ENCODE data around the gene MXI1.
A peak's percentile ranks its signal among the peaks of the same experiment; 100 is the strongest.

Gene MXI1

GRCh38 chr10:110218632-110219031 lies 11.2 kb downstream of the MXI1 start:
- no peaks in the 10 kb centered on the region for H3K36me3 ChIP-seq (ENCODE audit: control insufficient read depth in 1 of 2, insufficient read depth in 2 of 2, low read length in 2 of 2)
- no peak overlapping the region for H3K4me3 ChIP-seq (ENCODE audit: low read depth in 1 of 2, low read length in 2 of 2)
- no peak overlapping the region for H3K27ac ChIP-seq (ENCODE audit: low read length)
- peaks cover 26 to 53% of the 10 kb centered on the region in 2 donors for H3K4me1 ChIP-seq (ENCODE audit: control insufficient read depth in 1 of 2, insufficient read depth in 2 of 2, low read length in 2 of 2)
- no peaks in the 10 kb centered on the region for H3K9me3 ChIP-seq (ENCODE audit: control insufficient read depth in 1 of 2, low read length in 2 of 2)
- H3K27me3 ChIP-seq (ENCODE audit: low read depth, low read length) = no peaks in the 10 kb centered on the region

- H3K4me1 ChIP-seq (ENCODE audit: control insufficient read depth in 1 of 2, insufficient read depth in 2 of 2, low read length in 2 of 2) = peaks cover 26 to 42% of the 10 kb centered on the region in 2 donors
Measured at GRCh38 chr10:110219884-110220283, 12.5 kb downstream of the MXI1 start.

GRCh38 chr10:110220398-110220797 lies 13.0 kb downstream of the MXI1 start:
- no peak overlapping the region for H3K4me3 ChIP-seq (ENCODE audit: low read depth in 1 of 2, low read length in 2 of 2)
- peaks cover 26 to 43% of the 10 kb centered on the region in 2 donors for H3K4me1 ChIP-seq (ENCODE audit: control insufficient read depth in 1 of 2, insufficient read depth in 2 of 2, low read length in 2 of 2)
- H3K9me3 ChIP-seq (ENCODE audit: control insufficient read depth in 1 of 2, low read length in 2 of 2) = no peaks in the 10 kb centered on the region
- H3K27me3 ChIP-seq (ENCODE audit: low read depth, low read length) = no peaks in the 10 kb centered on the region
- peak overlapping the region; percentile 86 for H3K27ac ChIP-seq (ENCODE audit: low read length)
- no peaks in the 10 kb centered on the region for H3K36me3 ChIP-seq (ENCODE audit: control insufficient read depth in 1 of 2, insufficient read depth in 2 of 2, low read length in 2 of 2)

More at GRCh38 chr10:110219884-110220283, 12.5 kb downstream of the MXI1 start:
- H3K4me3 ChIP-seq (ENCODE audit: low read depth in 1 of 2, low read length in 2 of 2) = no peak overlapping the region
- H3K9me3 ChIP-seq (ENCODE audit: control insufficient read depth in 1 of 2, low read length in 2 of 2) = no peaks in the 10 kb centered on the region
- no peaks in the 10 kb centered on the region for H3K27me3 ChIP-seq (ENCODE audit: low read depth, low read length)
- peak overlapping the region; percentile 16 for H3K27ac ChIP-seq (ENCODE audit: low read length)
- no peaks in the 10 kb centered on the region for H3K36me3 ChIP-seq (ENCODE audit: control insufficient read depth in 1 of 2, insufficient read depth in 2 of 2, low read length in 2 of 2)

- peaks cover 26 to 37% of the 10 kb centered on the region in 2 donors for H3K4me1 ChIP-seq (ENCODE audit: control insufficient read depth in 1 of 2, insufficient read depth in 2 of 2, low read length in 2 of 2)
- H3K9me3 ChIP-seq (ENCODE audit: control insufficient read depth in 1 of 2, low read length in 2 of 2) = no peaks in the 10 kb centered on the region
- no peaks in the 10 kb centered on the region for H3K27me3 ChIP-seq (ENCODE audit: low read depth, low read length)
- no peaks in the 10 kb centered on the region for H3K36me3 ChIP-seq (ENCODE audit: control insufficient read depth in 1 of 2, insufficient read depth in 2 of 2, low read length in 2 of 2)
- peak overlapping the region; percentile 86 for H3K27ac ChIP-seq (ENCODE audit: low read length)
- peak overlapping the region; percentile 1 to 66 for H3K4me3 ChIP-seq (ENCODE audit: low read depth in 1 of 2, low read length in 2 of 2)
Measured at GRCh38 chr10:110221044-110221720, 13.8 kb downstream of the MXI1 start.

DNA sequence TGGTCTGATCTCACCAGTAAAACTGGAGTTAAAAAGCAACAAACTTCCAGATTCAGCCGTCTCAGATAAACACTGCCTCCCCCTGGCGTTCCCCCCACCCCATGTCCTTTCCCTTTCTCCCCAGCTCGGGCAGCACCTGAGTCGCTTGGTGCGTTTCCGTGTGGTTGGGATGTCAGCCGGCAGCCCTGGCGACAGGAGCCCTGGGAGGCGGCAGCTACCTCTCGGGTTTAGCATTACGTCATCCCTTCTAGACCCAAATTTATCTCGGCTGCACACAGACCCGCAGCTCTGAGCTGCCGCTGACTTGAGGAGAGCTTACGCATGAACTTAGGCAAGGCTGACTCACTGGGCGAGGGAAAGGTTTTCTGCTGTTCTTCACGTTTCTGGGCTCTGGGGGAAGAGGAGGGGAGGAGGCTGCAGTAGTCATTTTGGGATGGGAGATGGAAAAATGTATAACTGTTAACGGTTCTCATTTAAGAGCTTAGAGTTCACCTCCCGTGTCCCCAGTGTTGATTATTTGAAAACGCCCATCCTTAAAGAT lies 14.4 kb downstream of the MXI1 start:
- no peaks in the 10 kb centered on the region for H3K9me3 ChIP-seq (ENCODE audit: control insufficient read depth in 1 of 2, low read length in 2 of 2)
- H3K36me3 ChIP-seq (ENCODE audit: control insufficient read depth in 1 of 2, insufficient read depth in 2 of 2, low read length in 2 of 2) = no peaks in the 10 kb centered on the region
- no peaks in the 10 kb centered on the region for H3K27me3 ChIP-seq (ENCODE audit: low read depth, low read length)
- peaks cover 25 to 37% of the 10 kb centered on the region in 2 donors for H3K4me1 ChIP-seq (ENCODE audit: control insufficient read depth in 1 of 2, insufficient read depth in 2 of 2, low read length in 2 of 2)
- peak overlapping the region; percentile 1 to 66 for H3K4me3 ChIP-seq (ENCODE audit: low read depth in 1 of 2, low read length in 2 of 2)
- peak overlapping the region; percentile 86 for H3K27ac ChIP-seq (ENCODE audit: low read length)

DNA sequence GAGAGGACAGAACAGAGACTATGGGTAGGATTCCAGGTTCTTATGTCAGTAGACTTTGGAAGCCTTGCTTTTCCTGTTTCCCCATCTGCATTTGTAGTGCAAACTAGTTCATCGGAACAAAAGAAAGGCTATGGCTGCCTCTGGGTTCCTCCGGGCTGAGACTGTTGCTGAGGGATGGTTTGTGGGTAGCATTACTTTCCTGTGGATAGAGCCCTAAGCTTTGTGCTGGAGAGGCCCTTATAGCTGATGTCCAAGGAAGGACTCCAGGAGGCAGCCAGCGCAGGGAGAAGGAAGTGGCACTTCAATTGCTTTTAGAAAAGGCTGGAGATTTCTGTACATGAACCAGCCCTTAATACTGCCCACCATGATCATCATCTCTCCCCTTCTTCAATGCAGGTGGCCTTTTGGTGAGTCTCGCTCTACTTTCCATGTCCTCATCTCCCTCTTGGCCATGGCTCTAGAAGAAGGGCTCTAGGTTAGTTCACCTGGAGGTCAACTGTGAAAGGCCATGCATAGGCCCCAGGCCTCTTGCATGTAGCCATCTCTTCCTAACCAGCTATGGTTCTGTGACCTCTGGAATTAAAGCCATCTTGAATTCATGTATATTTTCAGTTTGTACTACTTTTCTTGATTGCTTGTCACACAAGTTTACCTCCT lies 15.4 kb downstream of the MXI1 start:
- peak overlapping the region; percentile 86 for H3K27ac ChIP-seq (ENCODE audit: low read length)
- H3K4me3 ChIP-seq (ENCODE audit: low read depth in 1 of 2, low read length in 2 of 2) = peak overlapping the region in 1 of 2 donors; percentile 1
- H3K27me3 ChIP-seq (ENCODE audit: low read depth, low read length) = no peaks in the 10 kb centered on the region
- H3K36me3 ChIP-seq (ENCODE audit: control insufficient read depth in 1 of 2, insufficient read depth in 2 of 2, low read length in 2 of 2) = no peaks in the 10 kb centered on the region
- H3K9me3 ChIP-seq (ENCODE audit: control insufficient read depth in 1 of 2, low read length in 2 of 2) = no peaks in the 10 kb centered on the region
- H3K4me1 ChIP-seq (ENCODE audit: control insufficient read depth in 1 of 2, insufficient read depth in 2 of 2, low read length in 2 of 2) = peaks cover 21 to 42% of the 10 kb centered on the region in 2 donors

GRCh38 chr10:110223298-110223925 lies 16.0 kb downstream of the MXI1 start:
- Histone ChIP-seq H3K36me3 (ENCODE audit: control insufficient read depth in 1 of 2, insufficient read depth in 2 of 2, low read length in 2 of 2) (peaks cover 0 to 3% of the 10 kb centered on the region in 2 donors), H3K4me3 (ENCODE audit: low read depth in 1 of 2, low read length in 2 of 2) (no peak overlapping the region), H3K4me1 (ENCODE audit: control insufficient read depth in 1 of 2, insufficient read depth in 2 of 2, low read length in 2 of 2) (peaks cover 21 to 41% of the 10 kb centered on the region in 2 donors), H3K9me3 (ENCODE audit: control insufficient read depth in 1 of 2, low read length in 2 of 2) (no peaks in the 10 kb centered on the region), H3K27me3 (ENCODE audit: low read depth, low read length) (no peaks in the 10 kb centered on the region), H3K27ac (ENCODE audit: low read length) (no peak overlapping the region)

- Histone ChIP-seq H3K4me3 (ENCODE audit: low read depth in 1 of 2, low read length in 2 of 2) (peak overlapping the region; percentile 69 to 80), H3K36me3 (ENCODE audit: control insufficient read depth in 1 of 2, insufficient read depth in 2 of 2, low read length in 2 of 2) (peaks cover 0 to 4% of the 10 kb centered on the region in 2 donors), H3K27me3 (ENCODE audit: low read depth, low read length) (no peaks in the 10 kb centered on the region), H3K9me3 (ENCODE audit: control insufficient read depth in 1 of 2, low read length in 2 of 2) (no peaks in the 10 kb centered on the region), H3K27ac (ENCODE audit: low read length) (peak overlapping the region; percentile 67), H3K4me1 (ENCODE audit: control insufficient read depth in 1 of 2, insufficient read depth in 2 of 2, low read length in 2 of 2) (peaks cover 18 to 38% of the 10 kb centered on the region in 2 donors)
Measured at GRCh38 chr10:110224992-110225391, 17.6 kb downstream of the MXI1 start.

DNA sequence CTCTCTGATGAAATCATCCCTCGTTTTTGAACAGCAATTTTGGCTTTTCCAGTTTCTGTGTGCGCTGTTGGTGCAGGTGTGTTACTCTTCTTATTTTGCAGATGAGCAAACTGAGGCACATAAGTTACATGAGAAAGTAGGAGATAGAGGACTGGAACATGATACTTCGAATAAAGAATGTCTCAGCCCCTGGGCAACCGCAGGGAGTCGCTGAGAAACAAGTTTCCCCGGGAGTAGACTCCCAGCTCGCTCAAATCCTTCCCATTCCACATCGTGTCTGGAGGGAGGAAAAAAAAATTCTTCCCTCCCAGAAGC lies 18.0 kb downstream of the MXI1 start:
- no peaks in the 10 kb centered on the region for H3K9me3 ChIP-seq (ENCODE audit: control insufficient read depth in 1 of 2, low read length in 2 of 2)
- peak overlapping the region; percentile 67 for H3K27ac ChIP-seq (ENCODE audit: low read length)
- peak overlapping the region; percentile 69 to 80 for H3K4me3 ChIP-seq (ENCODE audit: low read depth in 1 of 2, low read length in 2 of 2)
- peaks cover 0 to 4% of the 10 kb centered on the region in 2 donors for H3K36me3 ChIP-seq (ENCODE audit: control insufficient read depth in 1 of 2, insufficient read depth in 2 of 2, low read length in 2 of 2)
- peaks cover 14 to 34% of the 10 kb centered on the region in 2 donors for H3K4me1 ChIP-seq (ENCODE audit: control insufficient read depth in 1 of 2, insufficient read depth in 2 of 2, low read length in 2 of 2)
- no peaks in the 10 kb centered on the region for H3K27me3 ChIP-seq (ENCODE audit: low read depth, low read length)

- Histone ChIP-seq H3K27ac (ENCODE audit: low read length) (peak overlapping the region; percentile 67), H3K4me1 (ENCODE audit: control insufficient read depth in 1 of 2, insufficient read depth in 2 of 2, low read length in 2 of 2) (peaks cover 12 to 29% of the 10 kb centered on the region in 2 donors), H3K27me3 (ENCODE audit: low read depth, low read length) (no peaks in the 10 kb centered on the region), H3K4me3 (ENCODE audit: low read depth in 1 of 2, low read length in 2 of 2) (peak overlapping the region; percentile 69 to 80), H3K9me3 (ENCODE audit: control insufficient read depth in 1 of 2, low read length in 2 of 2) (no peaks in the 10 kb centered on the region), H3K36me3 (ENCODE audit: control insufficient read depth in 1 of 2, insufficient read depth in 2 of 2, low read length in 2 of 2) (peaks cover 0 to 4% of the 10 kb centered on the region in 2 donors)
Measured at GRCh38 chr10:110225756-110226542, 18.5 kb downstream of the MXI1 start.

GRCh38 chr10:110226543-110226925 lies 19.1 kb downstream of the MXI1 start:
- Histone ChIP-seq H3K9me3 (ENCODE audit: control insufficient read depth in 1 of 2, low read length in 2 of 2) (no peaks in the 10 kb centered on the region), H3K4me3 (ENCODE audit: low read depth in 1 of 2, low read length in 2 of 2) (peak overlapping the region in 1 of 2 donors; percentile 80), H3K4me1 (ENCODE audit: control insufficient read depth in 1 of 2, insufficient read depth in 2 of 2, low read length in 2 of 2) (peaks cover 9 to 24% of the 10 kb centered on the region in 2 donors), H3K27ac (ENCODE audit: low read length) (no peak overlapping the region), H3K36me3 (ENCODE audit: control insufficient read depth in 1 of 2, insufficient read depth in 2 of 2, low read length in 2 of 2) (peaks cover 0 to 4% of the 10 kb centered on the region in 2 donors), H3K27me3 (ENCODE audit: low read depth, low read length) (no peaks in the 10 kb centered on the region)

All from muscle layer of duodenum (tissue), 2 donors.